Measurements from ENCODE around the gene MCAT.

The MCAT gene

DNA sequence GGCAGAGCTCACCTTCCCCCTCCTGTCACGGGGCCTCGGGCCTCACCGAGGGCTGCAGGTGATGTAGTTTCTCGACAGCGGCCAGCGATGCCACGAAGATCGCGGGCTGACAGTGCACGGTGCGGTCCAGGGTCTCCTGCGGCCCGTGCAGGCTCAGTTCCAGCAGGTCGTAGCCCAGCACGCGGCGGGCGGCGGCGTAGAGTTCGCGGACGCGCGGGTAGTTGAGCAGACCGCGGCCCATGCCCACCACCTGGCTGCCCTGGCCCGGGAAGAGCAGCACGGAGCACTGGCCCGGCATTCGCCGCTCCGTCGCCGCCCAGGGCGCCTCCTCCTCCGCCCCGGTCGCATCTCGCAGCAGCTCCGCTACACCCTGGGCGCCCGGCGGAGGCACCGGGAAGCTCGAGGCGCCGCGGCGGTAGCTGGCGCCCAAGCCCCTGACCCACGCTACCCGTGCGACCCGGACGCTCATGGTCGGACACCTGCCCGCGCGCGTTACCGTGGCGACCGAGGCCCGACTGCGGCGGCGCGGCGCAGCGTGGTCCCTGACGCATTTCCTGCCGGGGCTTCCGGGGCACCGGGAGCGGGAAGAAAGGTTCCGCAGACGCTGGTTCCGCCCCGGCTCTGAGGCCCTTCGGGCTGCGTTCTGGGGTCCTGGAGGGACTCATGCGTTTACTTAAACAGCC lies at the start of gene MCAT:
MCAT (minus strand) TSS at position 519 of the 683 bp plus-strand sequence; CDS start at position 469, 50 bp downstream.
- peak; percentile 69 for DNase-seq

GRCh38 chr22:43191831-43192230 lies 48.6 kb upstream of the MCAT start:
- no peak for DNase-seq

- no peak for DNase-seq
These were observed 45.8 kb upstream of the MCAT start for GRCh38 chr22:43188829-43189545.

- peak; percentile 87 for DNase-seq
These were observed 44.2 kb upstream of the MCAT start for GRCh38 chr22:43187171-43188099.

GRCh38 chr22:43186272-43187170 lies 43.3 kb upstream of the MCAT start, which contains the start of gene TTLL12:
Gene TTLL12, minus strand, starts transcription at chr22:43187134. Its CDS starts 65 bp downstream, at chr22:43187069.
- peak; percentile 21 for DNase-seq

DNA sequence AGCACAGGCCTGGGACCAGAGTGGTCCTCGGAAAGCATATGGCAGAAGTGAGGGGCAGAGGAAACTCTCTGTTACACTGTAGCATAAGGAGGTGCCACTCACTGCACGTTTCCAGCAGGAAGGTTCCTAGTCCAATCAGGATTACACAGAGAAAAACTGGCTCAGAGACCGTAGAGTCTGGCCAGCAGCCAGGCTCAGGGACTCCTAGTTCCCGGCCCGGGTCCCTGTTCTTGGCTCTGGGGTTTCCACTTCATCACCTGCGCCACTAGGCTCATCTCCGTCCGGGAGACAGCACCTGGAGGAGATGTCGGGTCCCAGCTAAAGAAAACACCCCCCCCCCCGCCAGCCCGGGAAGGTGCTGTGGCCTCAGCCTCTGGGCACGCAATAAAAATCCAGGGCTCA lies 42.7 kb upstream of the MCAT start:
- no peak for DNase-seq

- no peak for DNase-seq
These were observed 40.5 kb upstream of the MCAT start for GRCh38 chr22:43183496-43184277.

- no peak for DNase-seq
These were observed 39.5 kb upstream of the MCAT start for GRCh38 chr22:43182726-43183125.

DNA sequence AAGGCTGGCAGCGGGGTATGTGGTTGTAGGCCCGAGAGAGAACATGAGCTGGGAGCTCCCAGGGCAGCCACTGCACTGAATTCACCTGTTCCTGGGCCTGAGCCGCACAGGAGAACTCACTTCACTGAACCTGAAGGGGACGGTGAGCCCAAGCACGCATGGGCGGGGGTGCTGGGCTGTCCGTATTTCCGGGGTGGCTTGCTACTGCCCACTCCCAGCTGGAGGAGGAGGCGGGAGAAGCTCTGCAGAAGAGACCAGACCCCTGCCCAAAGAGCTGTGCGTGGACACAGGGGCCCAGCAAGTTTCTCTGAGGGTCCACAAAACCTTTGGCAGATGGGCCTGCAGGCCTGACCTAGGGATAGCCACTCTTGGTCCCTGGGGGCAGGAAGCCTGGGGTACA lies 38.9 kb upstream of the MCAT start:
- no peak for DNase-seq

DNA sequence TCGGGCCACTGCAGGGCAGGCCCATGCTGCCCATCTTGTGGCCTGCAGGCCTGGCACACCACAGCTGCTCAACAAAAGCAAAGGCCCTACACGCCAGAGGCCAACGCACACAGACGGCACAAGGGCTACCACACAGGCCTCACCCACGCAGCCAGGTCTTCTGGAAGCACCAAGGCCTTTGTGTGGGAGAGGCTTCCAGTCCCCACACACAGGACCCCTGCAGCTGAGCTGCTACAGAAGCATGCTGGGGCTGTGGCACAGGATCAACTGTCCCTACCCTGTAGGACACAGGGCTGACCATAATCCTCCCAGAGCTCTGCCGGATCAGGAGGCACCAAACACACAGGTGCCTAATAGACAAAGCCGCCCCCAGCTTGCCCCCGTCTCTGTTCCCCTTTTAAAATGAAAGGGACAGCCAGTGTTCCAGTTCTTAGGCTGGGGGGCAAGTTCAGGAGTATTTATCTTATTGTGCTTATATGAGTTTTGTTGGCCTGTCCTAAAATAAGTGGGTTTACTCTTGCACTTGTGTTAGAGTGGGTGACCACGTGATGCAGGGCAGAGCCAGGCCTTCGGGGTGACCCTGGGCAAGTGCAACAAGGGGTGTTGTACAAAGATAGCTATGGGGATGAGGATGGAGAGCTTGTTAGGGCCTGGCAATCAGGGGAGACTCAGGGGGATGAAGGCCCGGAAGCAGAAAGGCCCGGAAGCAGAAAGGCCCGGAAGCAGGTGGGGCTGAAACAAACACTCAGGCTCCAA lies 38.3 kb upstream of the MCAT start:
- no peak for DNase-seq

DNA sequence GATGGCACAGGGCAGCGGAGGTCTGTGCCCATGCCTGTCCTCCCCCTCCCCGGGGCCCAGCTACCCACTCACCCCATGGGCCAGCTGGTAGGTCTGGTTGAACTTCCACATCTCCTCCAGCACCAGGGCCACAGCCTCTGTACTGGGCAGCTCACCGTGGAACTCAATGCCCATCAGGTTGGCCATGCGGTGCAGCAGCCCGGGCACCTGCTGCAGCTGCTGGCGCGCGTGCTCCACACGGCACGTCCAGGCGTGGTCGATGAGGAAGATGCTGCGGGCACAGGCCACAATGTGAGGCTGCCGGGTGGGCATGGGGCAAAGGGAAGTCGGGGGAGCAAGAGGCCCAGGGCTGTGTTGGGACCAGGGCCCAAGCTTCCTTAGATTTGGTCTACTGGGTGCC lies 37.5 kb upstream of the MCAT start:
- DNase-seq = no peak

DNA sequence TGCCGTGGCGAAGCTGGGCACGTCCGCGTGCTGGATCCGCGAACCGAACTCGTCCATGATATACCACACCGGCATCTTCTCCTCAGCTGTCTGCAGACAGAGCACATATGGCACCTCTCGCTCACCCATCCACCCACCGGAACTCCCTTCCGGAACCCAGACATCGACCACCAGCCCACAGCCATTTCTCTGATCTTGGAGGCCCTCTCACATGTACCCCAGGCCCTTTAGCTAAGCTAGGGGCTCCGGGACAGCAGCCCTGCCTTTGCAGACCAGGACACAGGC lies 36.7 kb upstream of the MCAT start:
- no peak for DNase-seq

GRCh38 chr22:43179146-43179910 lies 36.1 kb upstream of the MCAT start:
- DNase-seq = no peak

DNA sequence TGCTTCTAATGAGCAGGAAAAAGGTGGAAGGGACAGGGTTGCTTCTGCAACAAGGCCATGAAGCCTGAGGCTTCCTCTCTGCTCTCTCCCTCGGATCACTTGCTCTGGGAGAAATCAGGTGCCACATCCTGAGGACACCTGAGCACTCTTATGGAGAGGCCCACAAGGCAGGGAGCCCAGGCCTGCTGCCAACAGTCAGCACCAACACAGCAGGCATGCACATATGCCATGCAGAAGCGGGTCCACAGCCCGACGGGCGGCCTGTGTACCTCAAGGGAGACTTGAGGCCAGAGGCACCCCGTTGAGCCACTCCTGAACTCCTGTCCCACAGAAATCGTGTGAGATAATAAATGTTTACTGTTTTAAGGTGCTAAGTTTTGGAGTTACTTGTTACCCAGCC lies 34.3 kb upstream of the MCAT start:
- DNase-seq = no peak

GRCh38 chr22:43176090-43176489 lies 32.9 kb upstream of the MCAT start:
- no peak for DNase-seq

- no peak for DNase-seq
These were observed 31.8 kb upstream of the MCAT start for GRCh38 chr22:43174941-43175531.

- DNase-seq = no peak
These were observed 30.9 kb upstream of the MCAT start for GRCh38 chr22:43173976-43174720.

GRCh38 chr22:43173566-43173965 lies 30.4 kb upstream of the MCAT start:
- no peak for DNase-seq

- DNase-seq = no peak
These were observed 29.0 kb upstream of the MCAT start for GRCh38 chr22:43172191-43172590.
